ENCODE results near the gene ERBB3. TPM values are rescaled to one million over a fixed set of nuclear protein-coding genes. Genes with fewer than 3 reads are reported as not detected.
A peak's percentile ranks its signal among the peaks of the same experiment; 100 is the strongest.
"Not testable (repeated sequence)": the region's sequence is repeated elsewhere in the genome, so short reads cannot be mapped to it uniquely, and the experiment has no call there.

ERBB3 gene
- total RNA-seq, 2 donors from 2014 or later, result 45.7 to 51.8 TPM

DNA sequence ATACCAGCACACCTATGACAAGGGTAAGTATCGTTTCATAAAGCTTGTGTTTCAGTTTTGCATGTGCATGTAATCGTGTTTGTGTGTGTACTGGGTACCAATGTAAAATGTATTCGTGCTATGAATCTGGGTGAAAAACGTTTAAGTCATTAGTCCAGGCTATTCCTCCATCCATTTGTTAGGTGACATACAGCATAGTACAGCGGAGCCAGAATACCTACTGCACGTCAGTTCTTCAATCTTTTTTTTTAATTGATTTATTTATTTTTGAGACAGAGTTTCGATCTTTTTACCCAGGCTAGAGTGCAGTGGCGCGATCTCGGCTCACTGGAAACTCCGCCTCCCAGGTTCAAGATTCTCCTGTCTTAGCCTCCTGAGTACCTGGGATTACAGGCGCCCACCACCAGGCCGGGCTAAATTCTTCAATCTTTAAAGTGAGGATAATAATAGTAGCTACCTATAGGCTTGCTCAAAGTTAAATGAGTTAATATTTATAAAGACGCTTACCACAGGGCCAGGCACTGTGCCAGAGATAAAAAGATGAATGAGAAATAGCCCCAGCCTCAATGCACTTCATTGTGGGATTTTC, 38.9 kb upstream of the ERBB3 start:
- Histone ChIP-seq H3K9ac (ENCODE audit: extremely low read depth, low read length, poor library complexity, severe bottlenecking) (peak overlapping the region; percentile 48), H3K4me3 (ENCODE audit: low read length) (peak overlapping the region; percentile 73), H3K36me3 (ENCODE audit: control insufficient read depth, insufficient read depth, low read length) (peaks cover 34% of the 10 kb centered on the region), H3K27ac (ENCODE audit: low read depth, low read length) (peak overlapping the region; percentile 69), H3K4me1 (ENCODE audit: control insufficient read depth, insufficient read depth, low read length) (no peaks in the 10 kb centered on the region), H3K27me3 (ENCODE audit: control insufficient read depth, insufficient read depth, low read length, poor library complexity, severe bottlenecking) (no peaks in the 10 kb centered on the region), H3K9me3 (ENCODE audit: control insufficient read depth, low read length) (no peaks in the 10 kb centered on the region)
- DNase-seq, result peak; percentile 84
- 59 to 69% methylated on average over 7 to 14 of the region's 14 CpGs for WGBS, 2 experiments (ENCODE audit: insufficient coverage in 1 of 2, insufficient read length in 1 of 2)
- TF ChIP-seq, protein P1, sequence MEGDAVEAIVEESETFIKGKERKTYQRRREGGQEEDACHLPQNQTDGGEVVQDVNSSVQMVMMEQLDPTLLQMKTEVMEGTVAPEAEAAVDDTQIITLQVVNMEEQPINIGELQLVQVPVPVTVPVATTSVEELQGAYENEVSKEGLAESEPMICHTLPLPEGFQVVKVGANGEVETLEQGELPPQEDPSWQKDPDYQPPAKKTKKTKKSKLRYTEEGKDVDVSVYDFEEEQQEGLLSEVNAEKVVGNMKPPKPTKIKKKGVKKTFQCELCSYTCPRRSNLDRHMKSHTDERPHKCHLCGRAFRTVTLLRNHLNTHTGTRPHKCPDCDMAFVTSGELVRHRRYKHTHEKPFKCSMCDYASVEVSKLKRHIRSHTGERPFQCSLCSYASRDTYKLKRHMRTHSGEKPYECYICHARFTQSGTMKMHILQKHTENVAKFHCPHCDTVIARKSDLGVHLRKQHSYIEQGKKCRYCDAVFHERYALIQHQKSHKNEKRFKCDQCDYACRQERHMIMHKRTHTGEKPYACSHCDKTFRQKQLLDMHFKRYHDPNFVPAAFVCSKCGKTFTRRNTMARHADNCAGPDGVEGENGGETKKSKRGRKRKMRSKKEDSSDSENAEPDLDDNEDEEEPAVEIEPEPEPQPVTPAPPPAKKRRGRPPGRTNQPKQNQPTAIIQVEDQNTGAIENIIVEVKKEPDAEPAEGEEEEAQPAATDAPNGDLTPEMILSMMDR (conservative IDR thresholded peaks at IDR 0.05), result no peak
- Mint-ChIP-seq H3K9me3 (no peaks in the 10 kb centered on the region), H3K4me1 (peaks cover 20% of the 10 kb centered on the region), H3K36me3 (ENCODE audit: low read depth) (peaks cover 32% of the 10 kb centered on the region), H3K27me3 (ENCODE audit: insufficient read depth) (no peaks in the 10 kb centered on the region), H3K4me3 (peak overlapping the region; percentile 95), H3K27ac (peak overlapping the region; percentile 96)

DNA sequence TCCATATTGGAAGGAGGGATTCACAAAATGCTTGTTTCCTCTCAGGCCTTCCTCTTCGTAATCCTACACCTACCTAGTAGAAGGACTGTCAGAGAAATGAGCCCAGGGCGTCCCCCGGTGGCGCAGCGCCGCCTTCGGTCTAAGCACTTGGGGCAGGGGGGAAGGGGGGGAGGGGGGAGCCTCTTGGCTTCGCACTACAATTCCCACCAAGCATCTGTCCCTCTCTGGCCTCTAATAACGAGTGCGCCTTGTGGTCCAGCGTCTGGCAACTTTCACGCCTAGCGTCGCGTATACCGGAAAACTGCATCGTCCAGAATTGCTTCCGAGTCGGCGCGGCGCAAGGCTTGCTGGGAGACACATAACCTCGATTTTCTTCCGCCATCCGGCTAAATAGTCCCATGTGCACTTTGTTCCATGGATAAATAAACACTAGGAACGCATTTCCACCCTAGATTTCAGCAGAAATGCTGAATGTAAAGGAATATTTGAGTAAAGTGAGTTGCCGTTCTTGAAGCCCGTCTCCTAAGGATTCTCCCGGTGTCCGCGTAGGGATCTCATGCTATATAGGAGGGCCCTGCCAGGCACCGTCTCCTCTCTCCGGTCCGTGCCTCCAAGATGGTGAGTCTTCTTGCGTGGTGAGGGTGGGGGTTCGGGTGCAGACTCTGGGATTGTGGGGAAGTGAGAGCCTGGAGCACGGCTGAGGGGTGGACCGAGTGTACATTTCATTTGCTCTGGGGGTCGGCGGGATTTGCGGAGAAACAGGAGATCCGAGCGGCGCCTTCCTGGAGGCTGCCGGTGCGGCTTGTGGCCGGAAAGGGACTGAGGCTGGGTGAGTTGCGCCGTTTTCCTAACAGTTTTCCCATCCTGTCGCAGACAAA, 38.2 kb upstream of the ERBB3 start, which contains the start of gene RPS26:
Gene RPS26, plus strand, starts transcription at position 367 of the 878 bp plus-strand sequence. Its CDS starts 249 bp downstream, at position 616.
- Histone ChIP-seq H3K4me3 (ENCODE audit: low read length) (peak within 1 kb of the TSS; percentile 100), H3K4me1 (ENCODE audit: control insufficient read depth, insufficient read depth, low read length) (no peaks in the 10 kb centered on the region), H3K27ac (ENCODE audit: low read depth, low read length) (peak within 1 kb of the TSS; percentile 94), H3K27me3 (ENCODE audit: control insufficient read depth, insufficient read depth, low read length, poor library complexity, severe bottlenecking) (no peaks in the 10 kb centered on the region), H3K36me3 (ENCODE audit: control insufficient read depth, insufficient read depth, low read length) (peaks cover 34% of the 10 kb centered on the region), H3K9me3 (ENCODE audit: control insufficient read depth, low read length) (no peaks in the 10 kb centered on the region), H3K9ac (ENCODE audit: extremely low read depth, low read length, poor library complexity, severe bottlenecking) (peak within 1 kb of the TSS; percentile 94)
- peak; percentile 100 for DNase-seq
- peak within 1 kb of the TSS; percentile 95 for H3K4me3 Mint-ChIP-seq
- H3K27ac Mint-ChIP-seq, result peak within 1 kb of the TSS; percentile 98
- H3K4me1 Mint-ChIP-seq, result peaks cover 22% of the 10 kb centered on the region
- H3K27me3 Mint-ChIP-seq (ENCODE audit: insufficient read depth), result no peaks in the 10 kb centered on the region
- TF ChIP-seq, protein P1 (conservative IDR thresholded peaks at IDR 0.05), result peak; percentile 69
- 0 to 1% methylated on average over 28 to 50 of the region's 50 CpGs for WGBS, 2 experiments (ENCODE audit: insufficient coverage in 1 of 2, insufficient read length in 1 of 2)
- no peaks in the 10 kb centered on the region for H3K9me3 Mint-ChIP-seq
- peaks cover 32% of the 10 kb centered on the region for H3K36me3 Mint-ChIP-seq (ENCODE audit: low read depth)

DNA sequence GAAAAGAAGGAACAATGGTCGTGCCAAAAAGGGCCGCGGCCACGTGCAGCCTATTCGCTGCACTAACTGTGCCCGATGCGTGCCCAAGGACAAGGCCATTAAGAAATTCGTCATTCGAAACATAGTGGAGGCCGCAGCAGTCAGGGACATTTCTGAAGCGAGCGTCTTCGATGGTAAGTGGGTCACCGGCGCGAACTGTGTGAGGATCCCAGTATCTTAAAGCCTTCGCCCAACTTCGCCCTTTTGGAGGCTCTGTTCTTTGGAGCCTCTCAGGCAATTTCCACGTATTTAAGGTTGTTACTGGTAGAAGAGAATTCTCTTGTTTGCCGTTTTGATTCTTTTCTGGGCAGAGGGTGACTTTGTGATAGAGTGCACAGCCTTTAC, 37.5 kb upstream of the ERBB3 start:
- H3K27me3 ChIP-seq (ENCODE audit: control insufficient read depth, insufficient read depth, low read length, poor library complexity, severe bottlenecking); H3K4me1 ChIP-seq (ENCODE audit: control insufficient read depth, insufficient read depth, low read length); H3K9me3 Mint-ChIP-seq; H3K27me3 Mint-ChIP-seq (ENCODE audit: insufficient read depth); DNase-seq; H3K9me3 ChIP-seq (ENCODE audit: control insufficient read depth, low read length): not testable (repeated sequence)
- H3K4me3 Mint-ChIP-seq, result peak overlapping the region; percentile 95
- H3K36me3 Mint-ChIP-seq (ENCODE audit: low read depth), result peaks cover 32% of the 10 kb centered on the region
- WGBS, 2 experiments (ENCODE audit: insufficient coverage in 1 of 2, insufficient read length in 1 of 2), result 1 to 2% methylated on average over 9 to 19 of the region's 20 CpGs
- peak overlapping the region; percentile 94 for H3K9ac ChIP-seq (ENCODE audit: extremely low read depth, low read length, poor library complexity, severe bottlenecking)
- H3K27ac Mint-ChIP-seq, result peak overlapping the region; percentile 98
- H3K4me3 ChIP-seq (ENCODE audit: low read length), result peak overlapping the region; percentile 100
- H3K27ac ChIP-seq (ENCODE audit: low read depth, low read length), result peak overlapping the region; percentile 94
- peaks cover 34% of the 10 kb centered on the region for H3K36me3 ChIP-seq (ENCODE audit: control insufficient read depth, insufficient read depth, low read length)
- peaks cover 20% of the 10 kb centered on the region for H3K4me1 Mint-ChIP-seq
